Loucy (cell line): ENCODE measurements around the gene GRAMD4.

Experiments used
- EZH2phosphoT487 ChIP-seq: fragments of 200-600 bp; IDR thresholded peaks from 2 replicates; pipeline ENCODE4 v1.6.1; 2018; ENCODE audit warnings: antibody characterized with exemption, mild to moderate bottlenecking, moderate library complexity, borderline replicate concordance
- TF ChIP-seq, protein P1 (sequence below): fragments of 200-600 bp; sonication (generic); conservative IDR thresholded peaks from 2 replicates; pipeline ENCODE4 v1.5.1; 2014; ENCODE audit warnings: mild to moderate bottlenecking, antibody characterized with exemption, low read length

GRCh38 chr22:46593211-46593681 is 26.9 kb upstream of the GRAMD4 start:
- TF ChIP-seq, protein P1, sequence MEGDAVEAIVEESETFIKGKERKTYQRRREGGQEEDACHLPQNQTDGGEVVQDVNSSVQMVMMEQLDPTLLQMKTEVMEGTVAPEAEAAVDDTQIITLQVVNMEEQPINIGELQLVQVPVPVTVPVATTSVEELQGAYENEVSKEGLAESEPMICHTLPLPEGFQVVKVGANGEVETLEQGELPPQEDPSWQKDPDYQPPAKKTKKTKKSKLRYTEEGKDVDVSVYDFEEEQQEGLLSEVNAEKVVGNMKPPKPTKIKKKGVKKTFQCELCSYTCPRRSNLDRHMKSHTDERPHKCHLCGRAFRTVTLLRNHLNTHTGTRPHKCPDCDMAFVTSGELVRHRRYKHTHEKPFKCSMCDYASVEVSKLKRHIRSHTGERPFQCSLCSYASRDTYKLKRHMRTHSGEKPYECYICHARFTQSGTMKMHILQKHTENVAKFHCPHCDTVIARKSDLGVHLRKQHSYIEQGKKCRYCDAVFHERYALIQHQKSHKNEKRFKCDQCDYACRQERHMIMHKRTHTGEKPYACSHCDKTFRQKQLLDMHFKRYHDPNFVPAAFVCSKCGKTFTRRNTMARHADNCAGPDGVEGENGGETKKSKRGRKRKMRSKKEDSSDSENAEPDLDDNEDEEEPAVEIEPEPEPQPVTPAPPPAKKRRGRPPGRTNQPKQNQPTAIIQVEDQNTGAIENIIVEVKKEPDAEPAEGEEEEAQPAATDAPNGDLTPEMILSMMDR = no peak
- TF ChIP-seq EZH2phosphoT487 = no peak
